NOMO-1 treated with DMSO at 0.1 percent for 48 hours (cell line): ENCODE measurements around the gene RAD51AP1.

Experiments
- DNase-seq: peaks from one replicate; lab custom pipeline; 2025; ENCODE audit not compliant: unreplicated experiment; lab: John Stamatoyannopoulos, UW

Gene RAD51AP1

GRCh38 chr12:4589941-4590340 is 51.3 kb downstream of the RAD51AP1 start:
- DNase-seq, result no peak

- no peak for DNase-seq
Measured at GRCh38 chr12:4591180-4591687, 52.5 kb downstream of the RAD51AP1 start.

- DNase-seq, result no peak
Measured at GRCh38 chr12:4595881-4596280, 57.2 kb downstream of the RAD51AP1 start.

- DNase-seq, result no peak
Measured at GRCh38 chr12:4603421-4603820, 64.7 kb downstream of the RAD51AP1 start.

- no peak for DNase-seq
Measured at GRCh38 chr12:4603946-4604345, 65.3 kb downstream of the RAD51AP1 start.

GRCh38 chr12:4604684-4605193 is 66.0 kb downstream of the RAD51AP1 start:
- DNase-seq, result peak; percentile 88

- DNase-seq, result no peak
Measured at GRCh38 chr12:4607056-4607455, 68.4 kb downstream of the RAD51AP1 start.

- no peak for DNase-seq
Measured at GRCh38 chr12:4609071-4609470, 70.4 kb downstream of the RAD51AP1 start.
